CD4-positive, CD25-positive, alpha-beta regulatory T cell (primary cell): Measurements from ENCODE around the gene SIK2. TPM values are rescaled to one million over a fixed set of nuclear protein-coding genes. Genes with fewer than 3 reads are reported as not detected.
"Not testable (repeated sequence)": the region's sequence is repeated elsewhere in the genome, so short reads cannot be mapped to it uniquely, and the experiment has no call there.

Source experiments
- ATAC-seq, 2 donors: fragments of 150-1000 bp; cut with Tn5 transposase; one replicate each; pipeline ENCODE4 v1.10.0; 2021; ENCODE audit warnings: low read depth in 2 of 2, moderate number of reproducible peaks in 2 of 2, moderate library complexity in 1 of 2
- DNase-seq, 3 donors: peaks; one replicate each; pipeline versions ENCODE4 v3.0.0 to v3.0.0-alpha.2; 2012 to 2022; ENCODE audit warnings: mixed read lengths in 1 of 3
- H3K27ac ChIP-seq: one replicate; pipeline ENCODE4 v1.7.0; 2013; ENCODE audit warnings: mild to moderate bottlenecking, low read length; ENCODE audit not compliant: insufficient read depth, poor library complexity, severe bottlenecking
- H3K27me3 ChIP-seq: one replicate; pipeline ENCODE4 v1.7.0; 2013; ENCODE audit warnings: low read length; ENCODE audit not compliant: control insufficient read depth, insufficient read depth
- H3K36me3 ChIP-seq: one replicate; pipeline ENCODE4 v1.7.0; 2013; ENCODE audit warnings: mild to moderate bottlenecking, low read length, moderate library complexity; ENCODE audit not compliant: control insufficient read depth, insufficient read depth
- H3K4me1 ChIP-seq: 2 replicates; pipeline ENCODE4 v1.7.0; 2013; ENCODE audit warnings: mild to moderate bottlenecking, low read length; ENCODE audit not compliant: insufficient read depth, control insufficient read depth, poor library complexity, severe bottlenecking
- H3K4me3 ChIP-seq: one replicate; pipeline ENCODE4 v1.7.0; 2013; ENCODE audit warnings: low read depth, mild to moderate bottlenecking, low read length, moderate library complexity
- H3K9me3 ChIP-seq, 2 experiments: 1 replicate in 1 of 2; 2 replicates in 1 of 2; pipeline ENCODE4 v1.7.0; 2013; ENCODE audit warnings: low read length in 2 of 2, mild to moderate bottlenecking in 1 of 2, moderate library complexity in 1 of 2; ENCODE audit not compliant: control insufficient read depth in 2 of 2
- H3K27ac Mint-ChIP-seq, 3 donors: one replicate each; pipeline ENCODE4 v1.8.0; 2020 to 2022; ENCODE audit warnings: mild to moderate bottlenecking in 3 of 3, mixed read lengths in 3 of 3, moderate library complexity in 2 of 3
- H3K27me3 Mint-ChIP-seq: one replicate; pipeline ENCODE4 v1.8.0; 2022; ENCODE audit warnings: mild to moderate bottlenecking, mixed read lengths
- H3K36me3 Mint-ChIP-seq: one replicate; pipeline ENCODE4 v1.8.0; 2020; ENCODE audit warnings: mixed read lengths
- H3K4me1 Mint-ChIP-seq, 4 donors: one replicate each; pipeline ENCODE4 v1.8.0; 2020 to 2022; ENCODE audit warnings: mixed read lengths in 4 of 4, mild to moderate bottlenecking in 1 of 4
- H3K4me3 Mint-ChIP-seq, 4 donors: one replicate each; pipeline ENCODE4 v1.8.0; 2020 to 2022; ENCODE audit warnings: mild to moderate bottlenecking in 4 of 4, mixed read lengths in 4 of 4, moderate library complexity in 3 of 4
- H3K9me3 Mint-ChIP-seq, 7 donors: one replicate each; pipeline ENCODE4 v1.8.0; 2020 to 2022; ENCODE audit warnings: mixed read lengths in 7 of 7, mild to moderate bottlenecking in 3 of 7, moderate library complexity in 2 of 7
- polyA plus RNA-seq, 4 donors: library from polyadenylated mRNA; unstranded; fragments of 300-500 nt; fragmentation: Illumina TruSeq; gene quantifications; one replicate each; pipeline ENCODE4 v1.2.3, GENCODE V29; 2021
- total RNA-seq: library from RNA; stranded (reverse); gene quantifications from one replicate; pipeline ENCODE4 v1.2.3, GENCODE V29; 2022

SIK2 gene
- total and polyA plus RNA-seq, 5 donors from 2014 or later: 0.05 to 8.7 (median 0.16) TPM

DNA sequence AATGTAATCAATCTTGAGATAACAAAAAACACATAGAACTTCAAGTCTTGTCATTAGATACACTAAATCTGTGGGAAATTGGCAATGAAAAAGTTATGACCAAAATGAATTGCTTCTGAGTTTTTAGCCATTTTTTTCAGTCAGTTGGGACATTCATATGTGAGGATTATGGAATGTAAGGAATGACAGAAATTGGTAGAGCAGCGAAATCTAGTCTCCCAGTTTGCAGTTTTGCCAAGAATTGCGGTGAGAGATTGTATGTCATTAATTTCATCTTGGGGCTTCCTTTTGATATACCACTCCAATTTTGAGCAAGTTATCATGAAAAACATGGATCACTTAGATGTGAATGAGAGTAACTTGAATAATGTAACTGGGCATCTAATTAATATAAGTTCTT lies 49.9 kb downstream of the SIK2 start:
- Mint-ChIP-seq H3K27me3 (no peaks in the 10 kb centered on the region), H3K36me3 (peaks cover 8% of the 10 kb centered on the region), H3K27ac (no peak overlapping the region), H3K4me3 (no peak overlapping the region), H3K9me3 (no peaks in the 10 kb centered on the region), H3K4me1 (peaks cover 0 to 9% (median 5%) of the 10 kb centered on the region in 4 donors)
- no peak for DNase-seq
- Histone ChIP-seq H3K27me3 (no peaks in the 10 kb centered on the region), H3K36me3 (peaks cover 3% of the 10 kb centered on the region), H3K4me1 (no peaks in the 10 kb centered on the region), H3K27ac (no peak overlapping the region), H3K9me3 (no peaks in the 10 kb centered on the region), H3K4me3 (no peak overlapping the region)
- ATAC-seq: no peak

- Histone ChIP-seq H3K4me3 (no peak overlapping the region), H3K27ac (no peak overlapping the region), H3K27me3 (no peaks in the 10 kb centered on the region), H3K4me1 (no peaks in the 10 kb centered on the region), H3K36me3 (peaks cover 3% of the 10 kb centered on the region), H3K9me3 (no peaks in the 10 kb centered on the region)
- H3K4me1 Mint-ChIP-seq: peaks cover 3 to 7% (median 6%) of the 10 kb centered on the region in 4 donors
- peaks cover 0 to 2% (median 0%) of the 10 kb centered on the region in 7 donors for H3K9me3 Mint-ChIP-seq
- DNase-seq (no peak), ATAC-seq (no peak)
- H3K4me3 Mint-ChIP-seq: no peak overlapping the region
- H3K27ac Mint-ChIP-seq: peak overlapping the region in 1 of 3 donors; percentile 30
- peaks cover 7% of the 10 kb centered on the region for H3K36me3 Mint-ChIP-seq
- no peaks in the 10 kb centered on the region for H3K27me3 Mint-ChIP-seq
Measured at GRCh38 chr11:111654601-111655000, 52.4 kb downstream of the SIK2 start.

DNA sequence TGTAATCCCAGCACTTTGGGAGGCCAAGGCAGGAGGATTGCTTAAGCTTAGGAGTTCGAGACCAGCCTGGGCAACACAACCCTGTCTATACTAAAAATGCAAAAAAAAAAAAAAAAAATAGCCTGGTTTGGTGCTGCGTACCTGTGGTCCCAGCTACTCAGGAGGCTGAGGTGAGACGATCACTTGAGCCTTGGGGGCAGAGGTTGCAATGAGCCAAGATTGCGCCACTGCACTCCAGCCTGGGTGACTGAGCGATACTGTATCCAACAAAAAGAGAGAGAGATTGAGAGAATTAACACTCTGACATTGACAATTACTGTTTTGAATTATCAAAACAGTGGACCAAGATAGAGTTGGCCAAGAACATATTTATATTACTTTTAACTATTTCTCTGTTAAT lies 53.7 kb downstream of the SIK2 start:
- no peak overlapping the region for H3K27ac Mint-ChIP-seq
- Histone ChIP-seq H3K9me3 (no peaks in the 10 kb centered on the region), H3K4me1 (no peaks in the 10 kb centered on the region), H3K36me3 (peaks cover 3% of the 10 kb centered on the region), H3K27me3 (no peaks in the 10 kb centered on the region), H3K27ac (no peak overlapping the region), H3K4me3 (no peak overlapping the region)
- peaks cover 7% of the 10 kb centered on the region for H3K36me3 Mint-ChIP-seq
- H3K27me3 Mint-ChIP-seq: no peaks in the 10 kb centered on the region
- H3K4me1 Mint-ChIP-seq: peaks cover 0 to 7% (median 4%) of the 10 kb centered on the region in 4 donors
- ATAC-seq (no peak), DNase-seq (no peak)
- peaks cover 0 to 2% (median 0%) of the 10 kb centered on the region in 7 donors for H3K9me3 Mint-ChIP-seq
- no peak overlapping the region for H3K4me3 Mint-ChIP-seq

DNA sequence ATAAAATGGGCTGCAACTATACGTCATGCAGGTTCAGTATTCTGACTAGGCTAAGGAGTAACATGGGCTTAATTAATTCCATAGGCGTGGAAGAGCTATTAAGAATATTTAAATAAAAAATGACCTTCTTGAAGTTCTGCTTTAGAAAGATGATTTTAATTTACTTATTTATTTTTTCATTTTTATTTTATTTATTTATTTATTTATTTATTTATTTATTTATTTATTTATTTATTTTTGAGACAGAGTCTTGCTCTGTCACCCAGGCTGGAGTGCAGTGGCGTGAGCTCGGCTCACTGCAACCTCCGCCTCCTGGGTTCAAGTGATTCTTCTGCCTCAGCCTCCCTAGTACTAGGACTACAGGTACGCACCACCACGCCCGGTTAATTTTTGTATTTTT lies 55.7 kb downstream of the SIK2 start:
- not testable (repeated sequence) for H3K27ac Mint-ChIP-seq, H3K27me3 Mint-ChIP-seq, H3K27ac ChIP-seq, H3K36me3 ChIP-seq, H3K27me3 ChIP-seq, H3K9me3 Mint-ChIP-seq, H3K4me3 Mint-ChIP-seq, DNase-seq, H3K4me1 Mint-ChIP-seq, H3K4me3 ChIP-seq, H3K9me3 ChIP-seq, ATAC-seq, H3K4me1 ChIP-seq
- peaks cover 14% of the 10 kb centered on the region for H3K36me3 Mint-ChIP-seq

- H3K27ac ChIP-seq, H3K27ac Mint-ChIP-seq, H3K4me1 ChIP-seq, ATAC-seq, H3K4me3 Mint-ChIP-seq, H3K27me3 ChIP-seq, H3K9me3 Mint-ChIP-seq, H3K9me3 ChIP-seq, DNase-seq, H3K4me3 ChIP-seq, H3K27me3 Mint-ChIP-seq, H3K36me3 ChIP-seq: not testable (repeated sequence)
- peaks cover 3 to 12% (median 5%) of the 10 kb centered on the region in 4 donors for H3K4me1 Mint-ChIP-seq
- peaks cover 12% of the 10 kb centered on the region for H3K36me3 Mint-ChIP-seq
Measured at GRCh38 chr11:111658493-111658892, 56.2 kb downstream of the SIK2 start.

DNA sequence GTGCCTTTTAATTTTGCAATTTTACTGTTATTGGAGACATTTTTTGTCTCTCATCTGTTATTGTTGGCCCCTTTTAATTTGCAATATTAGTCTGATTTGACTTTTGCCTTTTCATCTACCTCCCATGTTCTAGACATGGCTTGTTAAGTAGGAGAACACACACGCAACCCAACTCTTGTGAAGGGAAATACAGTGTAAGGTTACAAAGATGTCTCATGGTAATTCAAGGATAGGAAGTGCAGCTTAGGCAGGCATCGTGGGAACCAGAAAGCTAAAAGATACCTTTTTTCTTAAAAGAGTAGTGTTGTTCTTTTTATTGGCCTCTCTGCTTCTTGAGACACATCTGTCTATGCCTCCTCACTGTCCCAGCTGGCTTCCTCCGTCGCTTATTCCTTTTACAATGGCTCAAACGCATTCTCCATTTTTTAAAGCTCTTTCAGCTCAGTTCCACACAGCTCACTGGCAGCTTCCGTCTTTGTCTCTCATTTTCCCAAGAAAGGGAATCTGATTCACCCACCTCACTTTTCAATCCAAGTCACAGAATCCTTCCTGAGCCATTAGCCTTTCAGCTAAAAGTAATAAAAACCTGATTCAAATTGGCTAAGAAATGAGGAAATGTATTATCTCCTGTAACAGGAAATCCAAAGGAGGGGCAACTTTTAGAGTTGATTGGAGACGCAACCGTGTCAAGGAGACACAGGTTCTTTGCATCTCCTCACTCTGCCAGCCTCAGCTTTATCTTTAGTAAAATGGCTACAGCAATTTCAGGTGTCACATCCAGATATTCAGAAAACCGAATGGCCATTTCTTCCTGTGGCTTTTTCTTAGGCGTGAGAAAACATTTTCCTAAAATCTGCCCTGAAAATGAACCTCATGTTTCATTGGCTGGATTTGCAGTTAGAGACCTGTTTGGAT lies 57.2 kb downstream of the SIK2 start:
- Histone ChIP-seq H3K36me3 (peaks cover 2% of the 10 kb centered on the region), H3K27ac (no peak overlapping the region), H3K4me3 (no peak overlapping the region), H3K4me1 (no peaks in the 10 kb centered on the region), H3K9me3 (no peaks in the 10 kb centered on the region), H3K27me3 (no peaks in the 10 kb centered on the region)
- Mint-ChIP-seq H3K27ac (no peak overlapping the region), H3K4me1 (peaks cover 5 to 11% (median 6%) of the 10 kb centered on the region in 4 donors), H3K9me3 (peaks cover 0 to 2% (median 0%) of the 10 kb centered on the region in 7 donors), H3K4me3 (no peak overlapping the region), H3K36me3 (peaks cover 14% of the 10 kb centered on the region), H3K27me3 (no peaks in the 10 kb centered on the region)
- DNase-seq (no peak), ATAC-seq (no peak)

- Mint-ChIP-seq H3K4me3 (no peak overlapping the region), H3K9me3 (peaks cover 0 to 2% (median 0%) of the 10 kb centered on the region in 7 donors), H3K27me3 (no peaks in the 10 kb centered on the region), H3K4me1 (peaks cover 5 to 7% (median 6%) of the 10 kb centered on the region in 4 donors), H3K36me3 (peaks cover 18% of the 10 kb centered on the region), H3K27ac (no peak overlapping the region)
- Histone ChIP-seq H3K27ac (no peak overlapping the region), H3K4me3 (no peak overlapping the region), H3K27me3 (no peaks in the 10 kb centered on the region), H3K4me1 (no peaks in the 10 kb centered on the region), H3K36me3 (peaks cover 2% of the 10 kb centered on the region), H3K9me3 (no peaks in the 10 kb centered on the region)
- ATAC-seq: no peak
- no peak for DNase-seq
Measured at GRCh38 chr11:111660822-111661221, 58.6 kb downstream of the SIK2 start.

- no peaks in the 10 kb centered on the region for H3K27me3 Mint-ChIP-seq
- no peak overlapping the region for H3K4me3 ChIP-seq
- H3K27ac ChIP-seq: no peak overlapping the region
- no peaks in the 10 kb centered on the region for H3K27me3 ChIP-seq
- ATAC-seq (no peak), DNase-seq (no peak)
- H3K36me3 ChIP-seq: peaks cover 2% of the 10 kb centered on the region
- no peak overlapping the region for H3K4me3 Mint-ChIP-seq
- no peaks in the 10 kb centered on the region for H3K9me3 Mint-ChIP-seq
- H3K4me1 ChIP-seq: no peaks in the 10 kb centered on the region
- H3K27ac Mint-ChIP-seq: no peak overlapping the region
- H3K36me3 Mint-ChIP-seq: peaks cover 18% of the 10 kb centered on the region
- no peaks in the 10 kb centered on the region for H3K9me3 ChIP-seq
- H3K4me1 Mint-ChIP-seq: peaks cover 0 to 11% (median 7%) of the 10 kb centered on the region in 4 donors
Measured at GRCh38 chr11:111663820-111664219, 61.6 kb downstream of the SIK2 start.
